ENCODE measurements around the gene PITPNC1. TPM values are rescaled to one million over a fixed set of nuclear protein-coding genes. Genes with fewer than 3 reads are reported as not detected.

PITPNC1 gene
- total and polyA plus RNA-seq, 12 donors: 6.6 to 28.0 (median 11.5) TPM

DNA sequence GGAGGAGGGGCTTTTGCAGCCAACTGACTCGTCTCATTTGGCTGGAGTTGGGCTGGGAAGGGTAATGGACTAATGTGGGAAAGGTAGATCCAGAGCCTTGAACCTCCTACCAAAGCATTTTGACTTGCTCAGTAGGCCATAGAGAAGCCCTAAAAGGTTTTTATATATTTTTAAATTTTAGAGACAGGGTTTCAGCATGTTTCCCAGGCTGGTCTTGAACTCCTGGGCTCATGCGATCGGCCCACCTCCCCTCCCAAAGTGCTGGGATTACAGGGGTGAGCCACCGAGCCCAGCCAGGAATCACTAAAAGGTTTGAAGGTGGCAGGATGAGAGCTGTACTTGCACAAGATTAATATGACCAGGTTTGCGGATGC, 2.0 kb upstream of the PITPNC1 start:
- intact Hi-C loops (cut with DNase I): loop anchor here (2.0 to 10.0 kb wide), 12 partner anchors 47 to 314 kb away; no protein-coding TSS in a partner anchor
- no peak for DNase-seq
- Histone ChIP-seq H3K9me3 (no peaks in the 10 kb centered on the region), H3K4me1 (peaks cover 5 to 37% (median 22%) of the 10 kb centered on the region in 9 donors), H3K27me3 (no peaks in the 10 kb centered on the region), H3K36me3 (no peaks in the 10 kb centered on the region), H3K4me3 (no peak overlapping the region), H3K27ac (peak overlapping the region in 2 of 10 donors; percentile 58 to 96)
- 70 to 75% methylated on average over 5 of the region's 5 CpGs for WGBS, 2 donors
- TF ChIP-seq, protein P1, sequence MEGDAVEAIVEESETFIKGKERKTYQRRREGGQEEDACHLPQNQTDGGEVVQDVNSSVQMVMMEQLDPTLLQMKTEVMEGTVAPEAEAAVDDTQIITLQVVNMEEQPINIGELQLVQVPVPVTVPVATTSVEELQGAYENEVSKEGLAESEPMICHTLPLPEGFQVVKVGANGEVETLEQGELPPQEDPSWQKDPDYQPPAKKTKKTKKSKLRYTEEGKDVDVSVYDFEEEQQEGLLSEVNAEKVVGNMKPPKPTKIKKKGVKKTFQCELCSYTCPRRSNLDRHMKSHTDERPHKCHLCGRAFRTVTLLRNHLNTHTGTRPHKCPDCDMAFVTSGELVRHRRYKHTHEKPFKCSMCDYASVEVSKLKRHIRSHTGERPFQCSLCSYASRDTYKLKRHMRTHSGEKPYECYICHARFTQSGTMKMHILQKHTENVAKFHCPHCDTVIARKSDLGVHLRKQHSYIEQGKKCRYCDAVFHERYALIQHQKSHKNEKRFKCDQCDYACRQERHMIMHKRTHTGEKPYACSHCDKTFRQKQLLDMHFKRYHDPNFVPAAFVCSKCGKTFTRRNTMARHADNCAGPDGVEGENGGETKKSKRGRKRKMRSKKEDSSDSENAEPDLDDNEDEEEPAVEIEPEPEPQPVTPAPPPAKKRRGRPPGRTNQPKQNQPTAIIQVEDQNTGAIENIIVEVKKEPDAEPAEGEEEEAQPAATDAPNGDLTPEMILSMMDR (IDR thresholded peaks at IDR 0.05): no peak
- no peak for ATAC-seq

DNA sequence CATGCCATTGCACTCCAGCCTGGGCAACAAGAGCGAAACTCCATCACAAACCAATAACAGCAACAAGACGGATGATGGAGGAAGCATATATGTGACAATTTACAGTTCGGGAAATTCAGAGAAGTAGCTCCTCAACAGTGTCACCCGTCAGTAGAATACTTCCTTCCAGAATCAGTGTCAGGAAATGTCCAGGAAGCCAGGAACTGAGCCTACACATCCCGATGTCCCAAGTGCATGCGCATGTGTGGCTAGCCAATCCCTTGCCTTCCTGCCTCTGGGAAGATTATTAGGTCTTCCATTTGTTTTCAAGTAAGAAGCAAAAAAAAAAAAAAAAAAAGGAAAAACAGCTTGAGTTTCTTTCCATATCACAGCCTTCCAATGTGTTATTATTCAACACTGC, 1.4 kb upstream of the PITPNC1 start:
- TF ChIP-seq, protein P1 (IDR thresholded peaks at IDR 0.05): no peak
- WGBS, 2 donors: 57 to 72% methylated on average over 6 of the region's 6 CpGs
- Histone ChIP-seq H3K36me3 (no peaks in the 10 kb centered on the region), H3K9me3 (no peaks in the 10 kb centered on the region), H3K4me1 (peaks cover 5 to 38% (median 22%) of the 10 kb centered on the region in 9 donors), H3K27ac (peak overlapping the region in 5 of 10 donors; percentile 94 to 97 (median 96)), H3K4me3 (peak overlapping the region in 1 of 10 donors; percentile 75), H3K27me3 (no peaks in the 10 kb centered on the region)
- intact Hi-C loops (cut with DNase I): loop anchor here (2.0 to 10.0 kb wide), 12 partner anchors 47 to 313 kb away; no protein-coding TSS in a partner anchor
- ATAC-seq (peak in 2 of 8 donors; percentile 17 to 27), DNase-seq (no peak)

DNA sequence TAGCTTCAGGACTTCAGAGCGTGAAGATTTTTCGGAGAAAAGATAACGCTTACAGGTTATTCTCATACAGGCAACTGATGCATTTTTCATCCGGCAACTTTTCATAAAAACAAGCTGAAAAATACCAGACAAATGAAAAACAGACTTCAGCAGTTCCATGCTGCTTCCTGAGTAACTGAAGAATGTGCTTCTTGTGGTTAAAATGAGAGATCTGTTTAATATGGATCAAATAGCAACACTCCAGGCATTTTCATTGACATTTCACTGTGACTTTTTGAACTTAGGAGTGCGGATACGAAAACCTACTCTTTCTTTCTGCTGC, 705 bp upstream of the PITPNC1 start:
- intact Hi-C loops (cut with DNase I): loop anchor here (2.0 to 10.0 kb wide), 11 partner anchors 46 to 312 kb away; no protein-coding TSS in a partner anchor
- DNase-seq (no peak), ATAC-seq (no peak)
- WGBS, 2 donors: 28 to 40% methylated on average over 6 of the region's 6 CpGs
- H3K9me3 ChIP-seq: no peaks in the 10 kb centered on the region
- H3K27ac ChIP-seq: peak overlapping the region; percentile 93 to 97 (median 96)
- no peaks in the 10 kb centered on the region for H3K36me3 ChIP-seq
- H3K4me1 ChIP-seq: peaks cover 5 to 38% (median 22%) of the 10 kb centered on the region in 9 donors
- peak overlapping the region; percentile 73 to 95 (median 92) for H3K4me3 ChIP-seq
- no peaks in the 10 kb centered on the region for H3K27me3 ChIP-seq
- TF ChIP-seq, protein P1 (IDR thresholded peaks at IDR 0.05): no peak

DNA sequence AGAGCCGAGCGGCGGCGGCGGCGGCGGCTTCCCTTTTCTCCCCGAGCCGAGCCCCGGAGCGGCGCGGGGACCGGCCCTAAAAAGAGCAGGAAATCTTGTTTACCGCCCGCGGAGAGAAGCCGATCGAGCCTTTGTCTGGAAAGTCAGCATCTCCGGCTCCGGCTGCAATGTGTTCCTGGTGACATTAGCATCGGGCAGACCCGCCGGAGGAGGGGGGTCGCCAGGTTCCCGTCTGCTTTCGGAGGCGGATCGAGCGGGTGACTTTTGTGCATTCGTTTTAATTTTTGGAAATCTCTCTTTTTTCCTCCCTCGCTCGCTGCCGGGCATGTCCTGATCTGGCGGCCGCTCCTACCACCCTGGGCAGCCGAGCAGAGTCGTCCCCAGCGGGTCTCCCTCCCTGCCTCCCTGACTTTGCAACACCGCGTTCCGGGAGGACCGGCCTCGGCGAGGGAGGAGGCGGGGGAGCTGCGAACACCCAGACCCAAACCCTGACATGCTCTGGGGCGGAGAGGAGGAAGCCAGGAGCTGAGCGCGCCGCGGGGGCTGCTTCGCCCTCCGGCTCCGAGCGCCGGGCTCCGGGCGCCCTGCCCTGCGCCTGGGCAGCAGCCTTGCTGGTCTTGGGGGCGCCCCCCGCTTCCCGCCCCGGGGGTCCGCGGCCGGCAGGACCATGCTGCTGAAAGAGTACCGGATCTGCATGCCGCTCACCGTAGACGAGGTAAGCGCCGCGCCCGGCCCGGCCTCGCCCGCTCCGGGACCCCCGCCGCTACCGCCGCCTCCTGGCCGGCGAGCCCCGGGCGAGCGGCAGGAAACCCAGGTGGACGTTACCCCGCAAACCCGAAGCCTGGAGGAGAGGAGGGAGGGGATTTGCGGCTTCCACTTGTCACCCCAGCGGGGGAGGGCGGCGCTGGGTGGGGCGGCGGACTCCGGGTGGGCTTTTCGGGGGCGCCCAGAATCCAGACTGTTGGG, 690 bp downstream of the PITPNC1 start:
- TF ChIP-seq, protein P1 (IDR thresholded peaks at IDR 0.05): peak in 3 of 9 donors; percentile 23 to 46 (median 24)
- no peaks in the 10 kb centered on the region for H3K9me3 ChIP-seq
- no peaks in the 10 kb centered on the region for H3K36me3 ChIP-seq
- H3K4me1 ChIP-seq: peaks cover 5 to 43% (median 22%) of the 10 kb centered on the region in 9 donors
- H3K27me3 ChIP-seq: no peaks in the 10 kb centered on the region
- peak overlapping the region; percentile 93 to 97 (median 96) for H3K27ac ChIP-seq
- peak overlapping the region; percentile 73 to 95 (median 92) for H3K4me3 ChIP-seq
- peak; percentile 46 to 61 for DNase-seq
- ATAC-seq: peak in 7 of 8 donors; percentile 4 to 53 (median 32)
- WGBS, 2 donors: 0 to 1% methylated on average over 86 to 100 of the region's 100 CpGs
- intact Hi-C loops (cut with DNase I): loop anchor here (1.0 to 10.0 kb wide), 14 partner anchors 45 to 311 kb away; no protein-coding TSS in a partner anchor
